H1 (cell line): ENCODE results near the gene ANKRD13B. TPM values are rescaled to one million over a fixed set of nuclear protein-coding genes. Genes with fewer than 3 reads are reported as not detected.

Experiments used
- BCL11A ChIP-seq, 2 experiments: IDR thresholded peaks; one replicate each; pipeline ENCODE4 v1.6.1; 2011; ENCODE audit warnings: low read depth in 2 of 2, low read length in 2 of 2, mild to moderate bottlenecking in 2 of 2
- CEBPB ChIP-seq: IDR thresholded peaks from 2 replicates; pipeline ENCODE4 v1.6.1; 2012; ENCODE audit warnings: low read depth, low read length
- EGR1 ChIP-seq: IDR thresholded peaks from 2 replicates; pipeline ENCODE4 v1.6.1; 2011; ENCODE audit warnings: low read depth, low read length, borderline replicate concordance
- GABPA ChIP-seq: IDR thresholded peaks from 2 replicates; pipeline ENCODE4 v1.6.1; 2011; ENCODE audit warnings: mild to moderate bottlenecking, low read length, moderate library complexity, borderline replicate concordance; ENCODE audit not compliant: insufficient read depth
- KDM4A ChIP-seq: IDR thresholded peaks from one replicate; pipeline ENCODE4 v1.7.1; 2012; ENCODE audit warnings: low read depth, mild to moderate bottlenecking, moderate library complexity, low read length, inconsistent platforms; ENCODE audit not compliant: severe bottlenecking
- NRF1 ChIP-seq: IDR thresholded peaks from 2 replicates; pipeline ENCODE4 v1.6.1; 2011; ENCODE audit warnings: mild to moderate bottlenecking, low read depth, low read length, improper control_type of control experiment
- RXRA ChIP-seq: IDR thresholded peaks from 2 replicates; pipeline ENCODE4 v1.6.1; 2011; ENCODE audit warnings: low read depth, mild to moderate bottlenecking, low read length, moderate library complexity; ENCODE audit not compliant: insufficient read depth
- TAF1 ChIP-seq: IDR thresholded peaks from 2 replicates; pipeline ENCODE4 v1.6.1; 2011; ENCODE audit warnings: mild to moderate bottlenecking, low read depth, low read length
- ZNF274 ChIP-seq: IDR thresholded peaks from 2 replicates; pipeline ENCODE4 v1.7.0; 2012; ENCODE audit warnings: low read length, borderline replicate concordance; ENCODE audit errors: extremely low read depth
- polyA plus RNA-seq, 7 experiments: library from polyadenylated mRNA; depleted of rRNA in 3 of 7; stranded (reverse) in 5 of 7; unstranded in 2 of 7; fragments of >200 nt in 5 of 7; fragments of 200-250 nt in 2 of 7; gene quantifications; 1 replicate in 5 of 7; 2 replicates in 1 of 7; 4 replicates in 1 of 7; pipeline versions ENCODE4 v1.2.1 to v1.2.3, GENCODE V29; 2011 to 2013; ENCODE audit warnings: missing spikeins in 2 of 7, mixed read lengths in 2 of 7
- total RNA-seq: library from RNA; stranded (reverse); fragmentation: NEBNext Ultra II Directional; extraction: Animal tissue kit (Norgen Biotek cat#: 25700); gene quantifications from 2 replicates; pipeline ENCODE4 v1.2.1, GENCODE V29; 2021

The ANKRD13B gene
- total and polyA plus RNA-seq, 2 of the 8 experiments (the other 6 are each of a cell fraction or from before 2014, with no cell fraction given) = 16.4 to 48.5 TPM

DNA sequence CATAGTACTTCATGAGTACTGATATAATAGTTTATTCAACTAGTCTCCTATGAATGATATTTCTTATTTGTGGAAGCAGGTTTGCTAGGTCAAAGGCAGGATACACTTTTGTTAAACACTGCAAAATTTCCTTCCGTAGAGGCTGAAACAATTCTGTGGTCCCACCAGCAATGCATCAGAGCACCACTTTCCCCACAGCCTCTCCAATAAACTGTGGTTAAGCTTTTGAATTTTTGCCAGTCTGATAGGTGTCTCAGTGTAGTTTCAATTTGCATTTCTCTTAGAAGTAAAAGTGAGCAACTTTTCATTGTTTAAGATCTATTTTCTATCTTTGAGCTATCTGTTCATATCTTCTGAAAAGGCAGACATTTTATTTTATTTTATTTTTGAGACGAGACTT, 66.2 kb downstream of the ANKRD13B start (continued):
- no peak for TF ChIP-seq KDM4A
- TF ChIP-seq NRF1 = no peak
- TF ChIP-seq BCL11A (IDR thresholded peaks at IDR 0.05; ENCODE audit: low read depth in 2 of 2, low read length in 2 of 2) = no peak
- TF ChIP-seq TAF1 = no peak
- TF ChIP-seq EGR1 = no peak
- TF ChIP-seq ZNF274 = no peak
- no peak for TF ChIP-seq CEBPB
- TF ChIP-seq RXRA = no peak
- no peak for TF ChIP-seq GABPA
